22Rv1 (cell line): ENCODE measurements around the gene ESR2.
"Not testable (repeated sequence)": the region's sequence is repeated elsewhere in the genome, so short reads cannot be mapped to it uniquely, and the experiment has no call there.

ENCODE experiments used
- ZFX ChIP-seq: fragments of 450-650 bp; IDR thresholded peaks from 2 replicates; pipeline ENCODE4 v1.6.1; 2017; ENCODE audit warnings: antibody characterized with exemption, borderline replicate concordance
- TF ChIP-seq, protein P1 (sequence below): fragments of 450-650 bp; IDR thresholded peaks from 2 replicates; pipeline ENCODE4 v1.5.1; 2017; ENCODE audit warnings: mild to moderate bottlenecking

GRCh38 chr14:64043296-64043695 is 250.9 kb downstream of the ESR2 start:
- TF ChIP-seq, protein P1, sequence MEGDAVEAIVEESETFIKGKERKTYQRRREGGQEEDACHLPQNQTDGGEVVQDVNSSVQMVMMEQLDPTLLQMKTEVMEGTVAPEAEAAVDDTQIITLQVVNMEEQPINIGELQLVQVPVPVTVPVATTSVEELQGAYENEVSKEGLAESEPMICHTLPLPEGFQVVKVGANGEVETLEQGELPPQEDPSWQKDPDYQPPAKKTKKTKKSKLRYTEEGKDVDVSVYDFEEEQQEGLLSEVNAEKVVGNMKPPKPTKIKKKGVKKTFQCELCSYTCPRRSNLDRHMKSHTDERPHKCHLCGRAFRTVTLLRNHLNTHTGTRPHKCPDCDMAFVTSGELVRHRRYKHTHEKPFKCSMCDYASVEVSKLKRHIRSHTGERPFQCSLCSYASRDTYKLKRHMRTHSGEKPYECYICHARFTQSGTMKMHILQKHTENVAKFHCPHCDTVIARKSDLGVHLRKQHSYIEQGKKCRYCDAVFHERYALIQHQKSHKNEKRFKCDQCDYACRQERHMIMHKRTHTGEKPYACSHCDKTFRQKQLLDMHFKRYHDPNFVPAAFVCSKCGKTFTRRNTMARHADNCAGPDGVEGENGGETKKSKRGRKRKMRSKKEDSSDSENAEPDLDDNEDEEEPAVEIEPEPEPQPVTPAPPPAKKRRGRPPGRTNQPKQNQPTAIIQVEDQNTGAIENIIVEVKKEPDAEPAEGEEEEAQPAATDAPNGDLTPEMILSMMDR = not testable (repeated sequence)
- TF ChIP-seq ZFX = not testable (repeated sequence)
